ENCODE measurements around the gene EDDM13.
"Not testable (repeated sequence)": the region's sequence is repeated elsewhere in the genome, so short reads cannot be mapped to it uniquely, and the experiment has no call there.

Gene EDDM13

DNA sequence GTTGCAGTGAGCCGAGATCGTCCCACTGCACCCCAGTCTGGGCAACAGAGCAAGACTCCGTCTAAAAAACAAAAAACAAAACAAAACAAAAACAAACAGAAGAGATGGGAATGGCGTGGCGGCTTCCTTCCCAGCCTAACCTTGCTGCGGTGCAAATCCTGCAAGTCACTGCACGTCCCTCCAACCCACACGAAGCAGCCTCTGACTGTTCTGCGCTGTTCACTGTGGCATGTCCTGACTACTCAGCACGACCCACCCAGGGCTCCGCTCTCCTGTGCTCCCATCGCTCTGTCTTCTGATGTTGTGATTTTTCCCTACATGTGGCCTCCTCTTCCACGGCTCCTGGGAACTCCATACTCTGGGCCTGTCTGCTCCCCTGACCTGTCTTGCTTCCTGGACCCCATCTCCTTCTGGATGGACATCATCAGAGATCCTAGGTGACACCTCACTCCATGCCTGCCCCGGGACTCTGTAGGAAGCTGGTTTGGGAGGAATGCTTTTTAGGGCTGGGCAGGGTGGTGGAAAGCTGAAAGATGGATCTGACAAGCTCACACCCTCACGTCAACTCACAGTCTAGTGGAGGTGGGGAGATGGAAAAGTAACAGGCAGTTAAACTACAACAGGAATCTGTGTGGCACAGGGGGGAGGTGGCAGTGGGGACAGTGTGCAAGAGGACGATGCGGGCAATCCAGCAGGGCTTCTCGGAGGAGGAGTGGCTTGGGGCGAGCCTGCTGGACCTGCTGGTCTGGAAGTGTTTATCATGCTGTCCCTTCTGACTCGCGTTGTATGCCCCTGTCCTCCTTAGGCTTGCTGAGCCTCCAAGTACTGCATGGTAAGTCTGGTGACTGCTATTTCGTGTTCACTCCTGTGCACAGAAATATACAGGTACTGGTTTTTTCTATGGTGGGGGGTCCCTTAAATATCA, 23.2 kb downstream of the EDDM13 start:
- in situ Hi-C loops (cut with MboI; ENCODE audit: low sequenced_read_pairs), result no loop called here

DNA sequence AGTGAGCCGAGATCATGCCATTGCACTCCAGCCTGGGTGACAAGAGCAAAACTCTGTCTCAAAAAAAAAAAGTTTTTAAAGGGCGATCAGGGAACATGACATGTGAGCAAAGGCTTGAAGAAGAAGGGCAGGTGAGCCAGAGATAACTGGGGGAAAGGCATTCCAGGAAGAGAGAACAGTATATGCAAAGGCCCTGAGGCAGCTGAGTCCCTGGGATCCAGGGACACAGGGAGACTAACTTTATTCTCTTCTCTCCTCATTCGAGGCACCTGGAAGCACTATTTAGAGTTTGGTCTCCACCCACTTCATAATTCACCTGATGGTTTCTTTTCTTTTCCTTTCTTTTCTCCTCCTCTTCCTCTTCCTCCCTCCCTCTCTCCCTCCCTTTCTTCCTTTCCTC, 24.5 kb downstream of the EDDM13 start:
- in situ Hi-C loops (cut with MboI; ENCODE audit: low sequenced_read_pairs), result no loop called here

DNA sequence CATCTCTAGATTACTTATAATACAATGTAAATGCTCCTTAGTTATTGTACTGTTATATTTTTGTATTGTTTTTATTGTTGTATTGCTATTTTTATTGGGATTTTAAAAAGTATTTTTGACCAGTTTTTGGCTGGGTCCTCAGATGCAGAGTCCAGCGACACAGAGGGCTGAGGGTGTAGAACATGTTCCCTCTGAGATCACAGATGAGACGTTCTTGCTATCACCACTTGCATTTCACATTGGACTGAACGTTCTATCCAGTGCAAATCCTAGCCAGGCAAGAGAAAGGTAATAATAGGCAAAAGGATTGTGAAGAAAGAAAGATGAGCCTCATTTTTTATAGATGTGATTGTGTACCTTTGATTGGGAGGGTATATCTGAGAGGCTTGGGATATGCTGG, 27.1 kb downstream of the EDDM13 start:
- in situ Hi-C loops (cut with MboI; ENCODE audit: low sequenced_read_pairs), result no loop called here

DNA sequence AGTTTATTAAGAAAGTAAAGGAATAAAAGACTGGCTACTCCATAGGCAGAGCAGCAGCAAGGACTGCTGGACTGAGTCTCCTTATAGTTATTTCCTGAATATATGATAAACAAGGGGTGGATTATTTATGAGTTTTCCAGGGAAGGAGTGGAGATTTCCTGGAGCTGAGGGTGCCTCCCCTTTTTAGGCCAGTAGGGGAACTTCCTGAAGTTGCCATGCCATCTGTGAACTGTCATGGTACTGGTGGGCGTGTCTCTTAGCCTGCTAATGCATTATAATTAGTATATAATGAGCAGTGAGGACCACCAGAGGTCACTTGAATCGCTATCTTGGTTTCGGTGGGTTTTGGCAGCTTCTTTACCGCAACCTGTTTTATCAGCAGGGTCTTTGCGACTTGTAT, 28.6 kb downstream of the EDDM13 start:
- in situ Hi-C loops (cut with MboI; ENCODE audit: low sequenced_read_pairs), result no loop called here

DNA sequence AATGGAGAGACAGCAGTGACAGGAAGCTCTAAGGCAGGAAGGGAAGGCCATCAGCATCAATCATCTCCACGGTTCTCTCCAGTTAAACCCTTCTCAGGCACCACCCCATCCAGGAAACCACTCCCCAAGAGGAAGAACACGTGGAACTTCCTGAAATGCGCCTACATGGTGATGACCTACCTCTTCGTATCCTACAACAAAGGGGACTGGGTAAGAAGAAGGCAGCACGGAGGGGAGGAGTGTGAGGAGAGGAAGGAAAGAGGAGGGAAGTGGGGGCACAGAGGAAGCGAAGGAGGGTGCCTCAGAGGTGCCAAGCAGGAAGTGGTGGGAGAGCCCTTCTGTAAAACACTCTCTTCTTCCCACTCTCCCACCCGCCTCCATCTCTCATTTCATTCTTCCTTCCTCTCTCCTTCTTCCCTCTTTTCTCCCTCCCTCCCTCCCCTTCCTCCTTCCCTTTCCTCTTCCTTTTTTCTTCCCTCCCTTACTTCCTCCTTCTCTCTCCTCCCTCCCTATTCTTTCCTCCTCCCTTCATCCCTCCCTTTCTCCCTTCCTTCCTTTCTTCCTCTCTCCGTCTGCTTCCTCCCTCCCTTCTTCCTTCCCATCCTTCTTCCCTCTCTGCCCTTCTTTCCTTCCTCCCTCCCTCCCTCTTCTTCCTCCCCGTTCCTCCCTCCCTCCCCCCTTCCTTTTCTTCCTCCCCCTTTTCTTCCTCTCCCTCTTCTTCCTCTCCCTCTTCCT, 29.5 kb downstream of the EDDM13 start:
- in situ Hi-C loops (cut with MboI; ENCODE audit: low sequenced_read_pairs), result no loop called here

DNA sequence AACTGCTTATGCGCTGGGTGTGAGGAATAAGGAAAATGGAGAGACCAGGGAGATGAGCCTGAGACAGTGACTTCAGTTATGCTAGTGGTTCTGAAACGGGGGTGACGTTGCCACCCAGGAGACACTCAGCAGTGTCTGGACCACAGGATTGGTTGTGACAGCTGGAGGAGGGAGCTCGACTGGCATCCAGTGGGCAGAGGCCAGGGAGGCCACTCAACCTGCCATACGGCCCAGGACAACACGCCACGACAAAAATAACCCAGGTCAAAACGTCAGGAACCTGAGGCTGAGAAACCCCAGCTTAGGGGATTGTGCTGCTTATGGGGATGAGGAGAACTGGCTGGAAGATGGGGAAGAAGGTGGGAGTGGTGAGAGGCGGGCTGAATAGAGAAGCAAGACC, 31.7 kb downstream of the EDDM13 start:
- in situ Hi-C loops (cut with MboI; ENCODE audit: low sequenced_read_pairs), result no loop called here

DNA sequence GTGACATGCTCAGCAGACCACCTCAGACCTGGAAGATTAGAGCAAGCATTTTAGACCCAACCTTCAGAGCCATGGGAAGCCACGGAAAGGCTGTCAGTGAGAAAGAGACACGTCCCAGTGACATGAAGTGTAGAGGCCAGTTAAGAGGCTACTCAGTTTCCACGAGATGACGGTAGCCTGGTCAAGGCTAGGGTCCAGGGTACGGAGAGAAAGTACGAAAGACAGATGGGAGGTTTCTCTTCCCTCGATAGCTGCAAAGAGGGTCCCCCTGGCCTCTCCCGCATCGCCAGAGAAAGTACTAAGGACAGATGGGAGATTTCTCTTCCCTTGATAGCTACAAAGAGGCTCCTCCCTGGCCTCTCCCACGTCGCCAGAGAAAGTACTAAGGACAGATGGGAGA, 33.5 kb downstream of the EDDM13 start:
- in situ Hi-C loops (cut with MboI; ENCODE audit: low sequenced_read_pairs), result no loop called here

DNA sequence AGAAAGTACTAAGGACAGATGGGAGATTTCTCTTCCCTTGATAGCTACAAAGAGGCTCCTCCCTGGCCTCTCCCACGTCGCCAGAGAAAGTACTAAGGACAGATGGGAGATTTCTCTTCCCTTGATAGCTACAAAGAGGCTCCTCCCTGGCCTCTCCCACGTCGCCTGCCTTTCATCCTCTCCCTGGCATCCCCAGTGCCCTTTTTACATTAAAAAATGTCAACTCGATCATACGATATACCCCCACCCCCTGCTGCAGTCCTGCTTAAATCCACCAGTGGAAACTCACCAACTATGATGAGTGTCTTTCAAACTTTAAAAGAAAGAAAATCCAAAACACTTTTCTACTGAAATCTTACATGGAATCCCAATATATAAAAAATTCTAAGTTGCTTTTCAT, 34.5 kb downstream of the EDDM13 start:
- in situ Hi-C loops (cut with MboI; ENCODE audit: low sequenced_read_pairs), result not testable (repeated sequence)

DNA sequence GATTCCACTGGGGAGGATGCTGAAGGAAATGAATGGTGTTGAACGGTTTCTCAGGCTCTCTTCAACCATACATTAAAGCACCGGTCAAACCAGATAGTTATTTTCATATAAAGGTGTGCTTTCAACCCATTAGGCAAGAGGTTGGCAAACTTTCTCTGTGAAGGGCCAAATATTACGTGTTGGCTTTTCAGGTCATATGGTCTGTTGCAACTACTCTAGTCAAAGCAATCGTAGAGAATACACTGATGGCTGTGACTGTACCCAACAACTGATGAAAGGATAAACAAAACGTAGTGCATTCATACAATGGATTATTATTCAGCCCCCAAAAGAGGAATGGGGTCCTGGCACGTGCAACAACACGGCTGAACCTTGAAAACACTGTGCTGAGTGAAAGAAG, 36.2 kb downstream of the EDDM13 start:
- in situ Hi-C loops (cut with MboI; ENCODE audit: low sequenced_read_pairs), result no loop called here

DNA sequence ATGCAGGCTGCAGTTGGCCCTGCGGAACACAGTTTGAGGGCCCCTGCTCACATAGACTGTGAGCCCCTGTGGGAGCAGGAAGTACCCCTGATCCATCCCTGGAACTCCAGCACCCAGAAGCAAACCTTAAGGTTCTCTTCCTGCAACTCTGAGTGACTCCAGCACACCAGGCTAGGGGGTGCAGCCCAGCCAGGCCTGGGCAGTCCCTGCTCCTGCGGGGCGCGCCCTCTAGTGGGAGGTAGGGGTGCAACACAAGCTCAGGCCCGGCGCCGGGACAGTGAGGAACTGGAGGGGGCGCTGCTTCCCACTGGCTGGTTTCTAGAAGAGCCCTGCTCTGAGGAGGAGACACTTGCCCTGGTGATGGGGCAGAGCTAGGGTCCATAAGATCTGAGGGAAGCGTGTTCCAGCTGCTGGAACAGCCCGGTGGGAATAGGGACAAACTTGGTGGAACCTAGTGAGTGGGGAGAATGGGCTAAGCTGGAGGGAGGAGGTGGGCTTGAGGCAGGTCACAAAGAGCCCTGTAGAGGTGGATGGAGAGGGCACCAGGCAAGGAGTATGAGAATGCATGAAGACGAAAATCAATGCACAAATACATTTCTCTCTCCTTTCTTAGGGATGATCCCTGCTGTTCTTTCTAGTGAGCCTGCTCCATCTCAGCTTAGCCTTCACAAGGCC, 37.1 kb downstream of the EDDM13 start:
- in situ Hi-C loops (cut with MboI; ENCODE audit: low sequenced_read_pairs), result no loop called here

DNA sequence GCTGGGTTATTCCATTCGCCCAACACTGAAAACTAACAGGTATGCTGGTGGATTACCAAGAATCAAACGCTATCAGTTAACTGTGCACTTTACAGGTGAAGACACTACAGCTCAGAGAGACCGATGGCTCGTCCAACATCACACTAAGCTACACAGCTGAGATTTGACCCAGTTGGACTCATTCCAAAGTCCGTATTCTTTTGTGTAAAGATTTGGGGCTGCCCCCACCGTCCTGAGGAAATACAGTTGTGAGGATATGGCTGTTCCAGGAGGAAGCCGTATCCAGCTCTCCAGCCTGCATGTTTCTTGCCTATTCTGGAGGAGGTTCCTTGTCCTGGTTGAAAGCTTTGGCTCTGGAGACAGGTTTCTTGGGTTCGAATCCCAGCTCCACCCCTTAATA, 37.9 kb downstream of the EDDM13 start:
- in situ Hi-C loops (cut with MboI; ENCODE audit: low sequenced_read_pairs), result no loop called here

DNA sequence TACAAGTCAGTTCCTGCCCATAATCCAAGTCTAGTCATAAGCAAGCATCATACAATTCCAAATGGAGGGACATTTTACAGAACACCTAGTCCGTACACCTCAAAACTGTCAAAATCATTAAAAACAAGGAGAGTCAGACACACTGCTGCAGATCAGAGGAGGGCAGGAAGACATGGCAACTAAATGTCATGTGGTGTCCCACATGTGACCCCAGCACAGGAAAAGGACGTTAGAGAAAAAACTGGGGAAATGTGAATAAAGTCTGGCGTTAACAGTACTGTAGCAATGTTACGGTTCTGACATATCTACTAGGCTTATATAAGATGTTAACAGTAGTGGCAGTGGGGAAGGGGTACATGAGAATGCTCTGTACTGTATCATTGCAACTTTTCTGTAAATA, 39.8 kb downstream of the EDDM13 start:
- in situ Hi-C loops (cut with MboI; ENCODE audit: low sequenced_read_pairs), result no loop called here

DNA sequence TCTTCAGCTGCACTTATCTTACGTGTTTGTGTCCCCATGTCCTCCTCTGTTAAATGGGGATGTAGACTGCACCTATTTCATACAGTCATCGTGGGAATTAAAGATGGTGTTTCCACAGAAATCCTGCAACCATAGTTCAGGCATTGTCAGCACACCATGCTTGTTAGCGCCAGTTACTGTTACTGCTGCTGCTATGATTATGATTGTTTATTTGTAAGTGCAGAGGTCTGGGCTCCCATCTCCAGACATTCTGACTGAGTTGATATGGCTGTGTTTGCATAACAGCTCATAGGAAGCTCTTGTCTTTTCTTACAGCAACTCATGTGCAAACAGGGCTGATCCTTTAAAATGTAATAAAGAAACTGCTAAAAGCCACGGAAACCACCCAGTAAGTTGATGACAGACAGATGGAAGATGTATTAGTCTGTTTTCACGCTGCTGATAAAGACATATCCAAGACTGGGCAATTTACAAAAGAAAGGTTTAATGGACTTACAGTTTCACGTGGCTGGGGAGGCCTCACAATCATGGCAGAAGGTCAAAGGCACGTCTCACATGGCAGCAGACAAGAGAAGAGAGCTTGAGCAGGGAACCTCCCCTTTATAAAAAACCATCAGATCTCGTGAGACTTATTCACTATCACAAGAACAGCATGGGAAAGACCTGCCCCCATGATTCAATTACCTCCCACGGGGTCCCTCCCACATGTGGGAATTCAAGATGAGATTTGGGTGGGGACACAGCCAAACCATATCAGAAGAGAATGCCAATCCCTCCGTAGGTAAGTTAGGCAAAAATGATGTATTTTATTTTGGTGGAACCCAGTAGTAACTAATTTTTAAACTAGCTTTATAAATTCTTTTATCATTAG, 40.5 kb downstream of the EDDM13 start:
- in situ Hi-C loops (cut with MboI; ENCODE audit: low sequenced_read_pairs), result no loop called here

DNA sequence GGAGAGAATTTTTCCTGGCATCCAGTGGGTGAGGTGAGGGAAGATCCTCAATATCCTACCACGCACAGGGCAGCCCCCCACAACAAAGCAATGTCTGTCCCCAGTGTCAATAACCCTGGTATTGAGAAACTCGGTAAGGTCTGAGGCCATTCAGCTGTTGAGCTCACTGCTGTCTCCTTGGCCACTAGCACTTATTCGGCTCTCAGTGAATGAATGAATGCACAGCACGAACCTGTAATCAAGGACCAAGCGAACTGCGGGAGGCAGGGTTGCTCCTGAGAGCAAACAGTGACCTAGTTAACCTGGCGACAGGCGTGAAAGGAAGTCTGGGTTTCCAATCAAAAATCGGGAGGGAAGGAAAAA, 41.5 kb downstream of the EDDM13 start:
- in situ Hi-C loops (cut with MboI; ENCODE audit: low sequenced_read_pairs), result no loop called here

DNA sequence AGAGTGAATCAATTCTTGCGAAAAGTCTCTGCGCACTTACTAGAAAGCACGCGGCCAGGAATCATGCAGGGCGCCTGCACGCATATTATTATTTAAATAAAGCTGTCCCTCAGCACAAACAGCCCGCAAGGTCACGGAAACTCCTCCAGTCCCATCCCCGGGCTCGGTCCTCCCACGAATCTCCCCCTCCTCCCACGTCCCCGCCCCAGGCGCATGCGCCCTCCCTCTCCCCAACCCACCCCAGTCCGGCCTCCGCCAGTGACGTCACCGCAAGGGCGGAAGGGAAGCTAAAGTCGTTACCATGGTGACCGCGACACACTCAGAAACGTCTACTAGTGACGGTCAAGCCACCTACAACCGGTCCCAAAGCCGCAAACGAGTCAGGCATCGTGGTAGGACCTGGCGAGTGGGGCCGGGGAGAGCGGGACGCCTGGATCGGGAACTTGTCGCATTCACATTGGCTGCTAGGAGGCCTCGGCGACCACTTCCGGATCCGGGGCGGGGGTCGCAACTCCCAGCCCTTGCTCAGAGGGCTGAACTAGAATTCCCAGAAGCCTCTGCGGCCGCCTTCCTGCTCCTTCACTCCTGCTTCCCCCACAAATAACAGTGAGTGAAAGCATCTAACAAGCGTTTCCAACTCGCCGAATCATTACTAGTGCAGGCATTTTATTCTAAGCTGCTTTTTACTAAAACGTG, 42.0 kb downstream of the EDDM13 start, which contains the start of gene ZSCAN5A:
Gene ZSCAN5A (minus strand): TSS at position 459 of the 696 bp plus-strand sequence. CDS start 89,793 bp downstream, outside the sequence.
- in situ Hi-C loops (cut with MboI; ENCODE audit: low sequenced_read_pairs), result no loop called here

DNA sequence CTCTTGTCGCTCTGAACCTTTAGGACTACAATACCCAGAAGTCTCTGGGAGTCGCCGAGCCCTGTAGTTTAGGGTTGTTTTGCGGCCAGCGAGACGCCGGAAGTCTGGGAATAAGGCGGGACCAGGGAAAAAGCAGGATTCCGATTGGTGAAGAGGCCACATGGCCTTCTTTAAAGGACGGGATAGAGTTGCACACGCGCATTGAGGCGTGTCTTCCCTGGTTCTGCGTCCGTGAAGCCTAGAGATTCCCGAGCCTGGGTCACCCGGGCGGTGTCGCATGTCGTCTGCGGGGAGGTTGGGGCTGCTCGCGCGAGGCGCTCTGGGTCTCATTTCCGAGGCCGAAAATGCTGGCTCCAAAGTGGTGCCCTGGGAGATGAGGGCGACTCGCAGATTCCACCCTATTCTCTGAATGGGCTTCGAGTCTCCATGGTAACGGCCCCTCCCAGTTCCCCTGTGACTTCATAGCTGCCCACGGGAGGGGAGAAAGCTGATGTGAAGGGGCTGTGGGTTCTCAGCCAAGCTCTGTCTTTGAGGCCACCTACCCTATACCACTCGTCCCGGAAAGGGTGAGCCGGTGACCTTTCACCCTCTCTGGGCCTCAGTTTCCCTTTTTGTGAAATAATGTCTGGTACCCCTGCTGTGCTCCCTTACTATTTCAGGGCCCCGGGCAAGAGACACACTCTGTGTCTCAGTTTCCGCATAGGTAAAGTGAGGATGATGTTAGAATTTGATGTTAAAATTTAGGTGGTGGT, 42.7 kb downstream of the EDDM13 start:
- in situ Hi-C loops (cut with MboI; ENCODE audit: low sequenced_read_pairs), result no loop called here

DNA sequence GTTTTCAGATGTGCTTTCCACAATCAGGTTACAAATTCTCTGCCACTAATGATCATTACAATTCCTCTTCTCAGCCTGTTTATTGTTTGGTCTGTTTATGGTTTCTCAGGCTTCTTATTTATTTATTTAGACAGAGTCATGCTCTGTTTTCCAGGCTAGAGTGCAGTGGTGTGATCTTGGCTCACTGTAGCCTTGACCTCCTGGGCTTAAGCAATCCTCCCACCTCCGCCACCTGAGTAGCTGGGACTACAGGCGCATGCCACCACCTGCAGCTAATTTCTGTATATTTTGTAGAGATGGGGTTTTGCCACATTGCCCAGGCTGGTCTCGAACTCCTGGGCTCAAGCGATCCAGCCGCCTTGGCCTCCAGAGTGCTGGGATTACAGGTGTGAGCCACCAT, 44.2 kb downstream of the EDDM13 start:
- in situ Hi-C loops (cut with MboI; ENCODE audit: low sequenced_read_pairs), result no loop called here

DNA sequence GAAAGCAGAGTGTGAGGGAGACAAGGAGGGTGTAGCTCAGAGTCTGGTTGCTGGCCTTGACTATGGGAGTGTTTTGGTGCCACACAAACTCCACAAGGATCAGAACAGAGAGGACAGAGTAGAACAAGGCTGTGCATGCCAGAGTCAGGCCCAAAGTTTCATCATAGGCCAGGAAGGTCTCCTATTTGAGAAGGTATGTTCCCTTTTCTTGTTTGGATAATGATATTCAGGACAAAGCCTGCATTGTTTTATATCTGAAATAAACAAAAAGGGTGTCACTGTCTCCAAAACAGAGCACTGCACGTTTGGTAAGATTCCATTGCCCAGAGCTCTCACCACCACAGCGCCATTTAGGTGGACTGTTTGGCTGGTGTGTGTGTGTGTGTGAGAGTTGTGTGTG, 45.2 kb downstream of the EDDM13 start:
- in situ Hi-C loops (cut with MboI; ENCODE audit: low sequenced_read_pairs), result no loop called here

DNA sequence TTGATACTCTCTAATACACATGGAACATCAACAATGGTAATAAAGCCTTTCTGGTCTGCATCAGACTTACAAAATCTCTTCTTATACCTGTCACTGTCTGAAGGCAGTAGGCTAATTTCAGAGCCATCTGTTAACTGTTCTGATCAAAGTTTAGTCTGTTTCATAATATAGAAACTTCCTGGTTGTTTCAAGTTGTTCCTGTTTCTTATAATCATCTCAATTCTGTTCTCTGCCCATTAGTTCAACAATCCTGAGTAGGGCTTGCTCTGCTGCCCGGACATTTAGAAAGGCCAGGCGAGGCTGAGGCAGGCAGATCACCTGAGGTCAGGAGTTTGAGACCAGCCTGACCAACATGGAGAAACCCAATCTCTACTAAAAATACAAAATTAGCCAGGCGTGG, 47.4 kb downstream of the EDDM13 start:
- in situ Hi-C loops (cut with MboI; ENCODE audit: low sequenced_read_pairs), result no loop called here

Data from hTERT RPE-1 (cell line).